Progenitor cell of endocrine pancreas (in vitro differentiated cells): ENCODE results near the gene LSAMP. TPM values are rescaled to one million over a fixed set of nuclear protein-coding genes. Genes with fewer than 3 reads are reported as not detected.

Experiments used
- DNase-seq: peaks from one replicate; pipeline ENCODE4 v3.0.0; 2021; ENCODE audit warnings: low spot score; ENCODE audit not compliant: unreplicated experiment
- H3K27ac Mint-ChIP-seq: 2 replicates; pipeline ENCODE4 v1.8.0; 2021; ENCODE audit warnings: mild to moderate bottlenecking, moderate library complexity, mixed read lengths
- H3K27me3 Mint-ChIP-seq: 2 replicates; pipeline ENCODE4 v1.8.0; 2021; ENCODE audit warnings: mixed read lengths
- H3K36me3 Mint-ChIP-seq: 2 replicates; pipeline ENCODE4 v1.8.0; 2022; ENCODE audit warnings: mixed read lengths; ENCODE audit not compliant: insufficient read depth
- H3K4me1 Mint-ChIP-seq: 2 replicates; pipeline ENCODE4 v1.8.0; 2021; ENCODE audit warnings: low read depth, mixed read lengths
- H3K4me3 Mint-ChIP-seq: 2 replicates; pipeline ENCODE4 v1.8.0; 2021; ENCODE audit warnings: low read depth, mild to moderate bottlenecking, moderate library complexity, mixed read lengths
- H3K9me3 Mint-ChIP-seq: 2 replicates; pipeline ENCODE4 v1.8.0; 2021; ENCODE audit warnings: low read depth, mixed read lengths
- CTCF ChIP-seq: fragments of 200-600 bp; sonication (generic); IDR thresholded peaks from one replicate; pipeline ENCODE4 v1.5.0; 2021; ENCODE audit warnings: antibody characterized with exemption, mild to moderate bottlenecking; ENCODE audit not compliant: unreplicated experiment
- total RNA-seq: library from RNA; stranded (reverse); gene quantifications from 2 replicates; pipeline ENCODE4 v1.2.1, GENCODE V29; 2021

Gene LSAMP
- total RNA-seq, 1 donor from 2014 or later: 20.7 TPM

GRCh38 chr3:116069024-116069423, 376.3 kb downstream of the LSAMP start:
- no peak for TF ChIP-seq CTCF
- DNase-seq: no peak
- H3K27ac Mint-ChIP-seq: no peak overlapping the region
- H3K27me3 Mint-ChIP-seq: no peaks in the 10 kb centered on the region
- no peaks in the 10 kb centered on the region for H3K4me1 Mint-ChIP-seq
- no peaks in the 10 kb centered on the region for H3K36me3 Mint-ChIP-seq
- no peak overlapping the region for H3K4me3 Mint-ChIP-seq
- H3K9me3 Mint-ChIP-seq: no peaks in the 10 kb centered on the region

- DNase-seq: no peak
- Mint-ChIP-seq H3K9me3 (no peaks in the 10 kb centered on the region), H3K36me3 (no peaks in the 10 kb centered on the region), H3K27me3 (no peaks in the 10 kb centered on the region), H3K4me3 (no peak overlapping the region), H3K27ac (no peak overlapping the region), H3K4me1 (no peaks in the 10 kb centered on the region)
- no peak for TF ChIP-seq CTCF
These were observed 378.0 kb downstream of the LSAMP start for GRCh38 chr3:116067326-116067725.

- no peak for TF ChIP-seq CTCF
- Mint-ChIP-seq H3K36me3 (no peaks in the 10 kb centered on the region), H3K27me3 (no peaks in the 10 kb centered on the region), H3K27ac (no peak overlapping the region), H3K9me3 (no peaks in the 10 kb centered on the region), H3K4me1 (no peaks in the 10 kb centered on the region), H3K4me3 (no peak overlapping the region)
- no peak for DNase-seq
These were observed 379.8 kb downstream of the LSAMP start for GRCh38 chr3:116065501-116065900.

- Mint-ChIP-seq H3K9me3 (no peaks in the 10 kb centered on the region), H3K4me1 (peaks cover 2% of the 10 kb centered on the region), H3K27ac (no peak overlapping the region), H3K27me3 (no peaks in the 10 kb centered on the region), H3K4me3 (no peak overlapping the region), H3K36me3 (no peaks in the 10 kb centered on the region)
- no peak for DNase-seq
- TF ChIP-seq CTCF: no peak
These were observed 380.6 kb downstream of the LSAMP start for GRCh38 chr3:116064646-116065045.

- peaks cover 2% of the 10 kb centered on the region for H3K4me1 Mint-ChIP-seq
- no peaks in the 10 kb centered on the region for H3K27me3 Mint-ChIP-seq
- no peak for DNase-seq
- H3K27ac Mint-ChIP-seq: no peak overlapping the region
- no peak for TF ChIP-seq CTCF
- H3K36me3 Mint-ChIP-seq: no peaks in the 10 kb centered on the region
- H3K4me3 Mint-ChIP-seq: no peak overlapping the region
- H3K9me3 Mint-ChIP-seq: no peaks in the 10 kb centered on the region
These were observed 385.7 kb downstream of the LSAMP start for GRCh38 chr3:116059421-116060096.
